Measurements from ENCODE around the gene MTHFSD. TPM values are rescaled to one million over a fixed set of nuclear protein-coding genes. Genes with fewer than 3 reads are reported as not detected.

MTHFSD gene
- total RNA-seq, 2 donors from 2014 or later = 15.4 to 23.7 TPM

DNA sequence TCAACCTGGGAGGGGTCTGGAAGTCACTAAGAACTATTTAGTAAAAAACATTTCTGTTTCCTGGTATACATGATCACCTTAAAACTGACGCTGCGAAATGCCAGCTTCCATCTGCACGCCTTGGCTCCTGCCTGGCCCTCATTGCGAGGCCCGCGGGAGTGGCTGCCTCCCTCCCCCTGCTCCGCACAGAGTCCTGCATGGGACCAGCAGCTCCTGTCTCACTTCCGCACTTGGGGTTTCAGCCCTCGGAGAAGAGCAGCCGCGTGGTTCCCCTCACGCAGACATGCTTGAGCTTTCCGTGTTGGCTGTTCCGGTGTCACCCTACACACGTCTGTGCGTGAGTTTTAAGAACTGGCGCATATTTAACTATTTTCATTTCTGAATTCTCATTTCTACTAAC lies 18.4 kb downstream of the MTHFSD start:
- no peak for DNase-seq
- intact Hi-C loops (cut with DNase I) = no loop called here
- H3K27ac ChIP-seq = no peak overlapping the region
- H3K9ac ChIP-seq (ENCODE audit: low read depth in 2 of 2, low read length in 2 of 2) = no peak overlapping the region
- TF ChIP-seq, protein P1, sequence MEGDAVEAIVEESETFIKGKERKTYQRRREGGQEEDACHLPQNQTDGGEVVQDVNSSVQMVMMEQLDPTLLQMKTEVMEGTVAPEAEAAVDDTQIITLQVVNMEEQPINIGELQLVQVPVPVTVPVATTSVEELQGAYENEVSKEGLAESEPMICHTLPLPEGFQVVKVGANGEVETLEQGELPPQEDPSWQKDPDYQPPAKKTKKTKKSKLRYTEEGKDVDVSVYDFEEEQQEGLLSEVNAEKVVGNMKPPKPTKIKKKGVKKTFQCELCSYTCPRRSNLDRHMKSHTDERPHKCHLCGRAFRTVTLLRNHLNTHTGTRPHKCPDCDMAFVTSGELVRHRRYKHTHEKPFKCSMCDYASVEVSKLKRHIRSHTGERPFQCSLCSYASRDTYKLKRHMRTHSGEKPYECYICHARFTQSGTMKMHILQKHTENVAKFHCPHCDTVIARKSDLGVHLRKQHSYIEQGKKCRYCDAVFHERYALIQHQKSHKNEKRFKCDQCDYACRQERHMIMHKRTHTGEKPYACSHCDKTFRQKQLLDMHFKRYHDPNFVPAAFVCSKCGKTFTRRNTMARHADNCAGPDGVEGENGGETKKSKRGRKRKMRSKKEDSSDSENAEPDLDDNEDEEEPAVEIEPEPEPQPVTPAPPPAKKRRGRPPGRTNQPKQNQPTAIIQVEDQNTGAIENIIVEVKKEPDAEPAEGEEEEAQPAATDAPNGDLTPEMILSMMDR (IDR thresholded peaks at IDR 0.05) = no peak
- H3K9me3 ChIP-seq = no peaks in the 10 kb centered on the region
- no peaks in the 10 kb centered on the region for H3K27me3 ChIP-seq
- no peaks in the 10 kb centered on the region for H3K4me1 ChIP-seq
- no peak overlapping the region for H3K4me3 ChIP-seq
- no peaks in the 10 kb centered on the region for H3K36me3 ChIP-seq

DNA sequence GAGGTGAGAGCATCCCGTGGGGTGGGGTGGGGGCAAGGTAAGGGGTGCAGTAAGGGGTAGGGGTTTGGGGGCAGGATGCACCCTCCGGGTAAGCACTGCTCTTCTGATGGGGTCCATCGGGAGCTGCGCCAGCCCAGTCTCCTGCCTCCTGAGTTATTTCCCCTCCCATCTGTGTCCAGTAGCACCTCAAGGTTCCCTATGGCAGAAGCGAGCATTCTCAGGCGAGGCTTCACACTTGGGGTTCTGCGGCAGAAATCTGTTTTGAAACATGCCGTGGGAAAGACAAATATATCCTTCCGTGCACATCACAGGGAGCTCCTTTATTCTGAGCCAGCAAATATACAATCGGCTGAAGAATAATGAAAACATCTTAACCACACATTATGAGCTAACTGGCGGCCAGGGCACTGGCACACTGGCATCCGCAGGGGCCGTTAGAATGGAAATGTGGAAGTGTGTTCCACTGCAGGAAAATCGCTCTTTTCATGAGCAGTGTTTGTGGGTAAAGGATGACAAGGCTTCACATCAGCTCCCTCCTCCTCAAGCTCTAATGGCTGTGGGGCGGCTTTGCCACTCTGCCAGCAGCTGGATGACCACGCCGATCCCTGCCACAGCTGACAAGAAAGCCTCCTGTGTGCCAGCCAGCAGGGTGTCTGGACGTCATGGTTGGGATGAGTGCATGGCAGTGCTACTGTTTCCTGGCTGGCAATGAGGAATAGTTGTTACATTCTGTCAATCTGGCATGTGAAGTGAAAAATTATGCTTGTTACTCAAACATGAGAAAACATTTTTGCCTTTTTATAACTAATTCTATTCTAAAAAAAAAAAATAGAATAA lies 20.0 kb downstream of the MTHFSD start:
- TF ChIP-seq, protein P1 (IDR thresholded peaks at IDR 0.05) = no peak
- Histone ChIP-seq H3K36me3 (no peaks in the 10 kb centered on the region), H3K27ac (no peak overlapping the region), H3K4me3 (no peak overlapping the region), H3K27me3 (no peaks in the 10 kb centered on the region), H3K4me1 (no peaks in the 10 kb centered on the region), H3K9me3 (no peaks in the 10 kb centered on the region), H3K9ac (ENCODE audit: low read depth in 2 of 2, low read length in 2 of 2) (no peak overlapping the region)
- no peak for DNase-seq
- intact Hi-C loops (cut with DNase I) = no loop called here

DNA sequence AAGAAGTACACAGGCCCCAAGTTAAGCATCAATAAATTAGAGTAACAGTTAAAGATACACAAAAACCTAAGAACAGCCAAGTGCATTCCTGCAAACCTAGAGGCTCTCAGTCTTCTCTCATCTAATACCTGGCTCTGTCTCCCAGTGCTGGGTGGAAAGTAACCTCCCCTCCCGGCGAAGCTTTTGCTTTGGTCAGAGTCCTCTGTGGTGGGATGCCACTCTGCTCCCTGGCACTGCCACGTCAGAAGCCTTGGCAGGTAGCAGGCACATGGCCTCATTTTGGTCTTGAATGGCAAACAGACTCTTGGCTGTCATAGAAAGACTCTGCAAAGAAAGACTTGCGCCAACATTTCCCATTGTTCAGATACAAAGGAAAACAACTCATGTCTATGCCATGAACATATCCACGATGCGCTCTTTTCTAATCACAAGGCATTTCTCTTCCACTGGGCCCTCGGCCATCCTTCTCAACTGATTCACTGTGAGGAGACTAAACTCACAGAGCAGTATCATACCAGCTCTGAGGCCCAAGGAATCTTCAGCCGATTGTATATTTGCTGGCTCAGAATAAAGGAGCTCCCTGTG lies 21.2 kb downstream of the MTHFSD start:
- no peaks in the 10 kb centered on the region for H3K9me3 ChIP-seq
- intact Hi-C loops (cut with DNase I) = no loop called here
- no peak overlapping the region for H3K27ac ChIP-seq
- TF ChIP-seq, protein P1 (IDR thresholded peaks at IDR 0.05) = no peak
- H3K36me3 ChIP-seq = no peaks in the 10 kb centered on the region
- no peak overlapping the region for H3K9ac ChIP-seq (ENCODE audit: low read depth in 2 of 2, low read length in 2 of 2)
- no peak for DNase-seq
- H3K27me3 ChIP-seq = no peaks in the 10 kb centered on the region
- H3K4me3 ChIP-seq = no peak overlapping the region
- H3K4me1 ChIP-seq = no peaks in the 10 kb centered on the region

DNA sequence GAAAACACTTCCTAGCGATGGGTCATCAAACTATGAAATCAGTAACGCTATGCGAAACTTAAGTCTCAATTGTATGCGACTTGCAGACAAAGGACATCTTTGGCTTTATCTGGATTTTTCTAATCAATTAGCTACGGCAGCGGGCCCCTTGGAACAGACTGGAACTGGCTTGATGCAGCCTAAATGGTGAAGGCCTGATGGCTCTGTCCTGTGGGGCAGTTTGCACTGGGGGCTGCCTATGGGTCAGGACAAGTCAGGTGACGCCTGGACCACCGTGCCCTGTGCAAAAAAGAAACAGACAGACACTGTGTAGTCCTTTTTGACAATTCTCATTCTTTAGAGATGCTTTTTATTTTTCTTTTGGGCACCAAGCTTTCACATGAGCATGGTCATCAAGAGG lies 22.0 kb downstream of the MTHFSD start:
- TF ChIP-seq, protein P1 (IDR thresholded peaks at IDR 0.05) = no peak
- DNase-seq = no peak
- no peaks in the 10 kb centered on the region for H3K36me3 ChIP-seq
- H3K4me1 ChIP-seq = no peaks in the 10 kb centered on the region
- H3K27me3 ChIP-seq = no peaks in the 10 kb centered on the region
- no peak overlapping the region for H3K27ac ChIP-seq
- H3K9me3 ChIP-seq = no peaks in the 10 kb centered on the region
- intact Hi-C loops (cut with DNase I) = no loop called here
- no peak overlapping the region for H3K9ac ChIP-seq (ENCODE audit: low read depth in 2 of 2, low read length in 2 of 2)
- no peak overlapping the region for H3K4me3 ChIP-seq

DNA sequence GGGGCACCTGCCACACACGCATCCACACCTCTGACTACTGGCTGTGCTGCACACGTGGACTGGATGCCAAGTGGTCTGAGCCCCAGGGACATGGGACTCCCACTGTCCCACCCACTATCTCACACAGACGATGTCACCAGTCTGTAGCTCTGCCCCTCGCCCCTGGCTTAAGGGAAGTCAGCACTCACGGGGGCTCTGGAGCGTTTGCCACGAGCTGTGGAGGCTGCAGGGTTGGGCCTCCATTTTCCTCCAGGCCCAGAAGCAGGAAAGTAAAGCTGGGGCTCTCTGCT lies 22.6 kb downstream of the MTHFSD start:
- H3K27me3 ChIP-seq = no peaks in the 10 kb centered on the region
- H3K36me3 ChIP-seq = no peaks in the 10 kb centered on the region
- H3K4me1 ChIP-seq = no peaks in the 10 kb centered on the region
- H3K9me3 ChIP-seq = no peaks in the 10 kb centered on the region
- no peak overlapping the region for H3K4me3 ChIP-seq
- H3K9ac ChIP-seq (ENCODE audit: low read depth in 2 of 2, low read length in 2 of 2) = no peak overlapping the region
- H3K27ac ChIP-seq = no peak overlapping the region
- TF ChIP-seq, protein P1 (IDR thresholded peaks at IDR 0.05) = no peak
- intact Hi-C loops (cut with DNase I) = no loop called here
- DNase-seq = no peak

Data from colonic mucosa (tissue), 4 donors.